Measurements from ENCODE around the gene MINDY4B. TPM values are rescaled to one million over a fixed set of nuclear protein-coding genes. Genes with fewer than 3 reads are reported as not detected.

Gene MINDY4B
- not detected in 2 replicates for total RNA-seq

DNA sequence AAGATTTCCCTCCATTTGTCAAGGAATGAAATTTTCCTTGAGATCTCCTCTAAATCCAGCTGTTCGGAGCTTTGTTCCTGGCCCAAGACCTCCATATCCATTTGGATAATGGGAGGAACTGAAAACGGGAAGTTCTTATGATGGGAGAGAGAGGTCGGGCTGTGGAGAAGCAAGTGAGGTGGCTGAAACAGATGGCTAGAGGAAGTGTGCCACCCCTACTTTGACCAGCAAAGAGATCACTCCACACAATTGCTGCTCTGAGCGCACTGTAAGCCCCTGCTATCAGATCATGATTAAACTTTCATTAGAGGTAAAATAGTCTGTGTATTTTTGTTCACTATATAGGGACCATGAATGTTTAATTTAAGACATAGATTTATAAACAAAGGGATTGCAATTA, at the start of gene MINDY4B:
MINDY4B (minus strand) TSS at position 101 of the 400 bp plus-strand sequence; CDS start at position 101, 0 bp downstream.
- DNase-seq (ENCODE audit: extremely low read depth, low read depth, low spot score), result no peak

GRCh38 chr3:150951923-150952322, 46.7 kb upstream of the MINDY4B start:
- DNase-seq (ENCODE audit: extremely low read depth, low read depth, low spot score), result no peak

DNA sequence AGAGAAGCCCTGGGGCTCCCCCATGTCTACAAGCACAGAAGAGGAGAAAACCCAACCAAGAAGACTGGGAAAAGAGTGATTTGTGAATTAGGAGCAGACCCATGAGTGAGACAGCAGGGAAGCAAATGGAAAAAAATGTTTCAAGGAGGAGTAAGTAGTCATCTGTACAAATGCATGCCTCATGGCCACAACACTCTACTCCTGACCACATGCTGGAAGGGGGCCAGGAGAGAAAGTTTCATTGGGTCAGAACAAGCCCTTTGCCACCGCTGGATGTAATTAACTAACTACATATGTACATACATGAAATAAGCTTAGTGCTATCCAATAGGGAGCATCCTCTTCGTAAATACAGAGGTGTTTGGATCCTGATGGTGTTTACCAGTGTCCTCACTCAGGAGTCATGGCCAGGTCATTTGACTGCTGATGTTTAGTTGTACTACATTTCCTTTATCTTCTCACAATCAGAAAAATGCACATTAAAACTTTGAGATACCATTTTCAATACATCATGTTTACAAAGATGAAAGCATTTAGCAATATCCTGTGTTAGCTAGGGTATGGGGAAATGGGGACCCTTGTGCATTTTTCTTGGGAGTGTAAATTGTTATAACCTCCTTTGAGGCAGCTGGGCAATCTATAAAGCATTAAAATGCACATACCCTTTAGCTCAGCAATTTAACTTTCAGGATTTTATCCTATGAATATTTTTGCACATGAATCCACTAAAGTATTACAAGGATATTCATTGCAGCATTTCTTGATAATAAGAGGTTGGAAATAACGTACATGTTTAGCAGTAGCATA, 40.2 kb upstream of the MINDY4B start:
- DNase-seq (ENCODE audit: extremely low read depth, low read depth, low spot score), result no peak

DNA sequence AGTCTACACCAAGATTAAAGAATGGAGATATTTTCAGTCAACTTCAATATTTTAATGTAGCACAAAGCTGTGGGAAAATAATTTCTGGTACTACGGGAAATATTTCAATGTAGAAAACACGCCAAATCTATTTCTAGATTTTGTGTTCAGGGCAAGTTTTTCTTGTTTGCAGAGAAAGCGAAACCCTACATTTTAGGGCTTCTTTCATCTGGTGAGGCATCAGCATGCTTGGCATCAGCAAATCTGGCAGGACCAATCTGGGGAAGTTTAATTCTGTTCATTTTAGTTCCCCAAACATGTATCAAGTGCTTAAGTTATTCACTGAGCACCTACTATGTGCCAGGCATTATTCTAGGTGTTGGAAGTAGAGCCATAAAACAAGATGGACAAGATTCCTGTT, 37.0 kb upstream of the MINDY4B start:
- DNase-seq (ENCODE audit: extremely low read depth, low read depth, low spot score), result no peak

DNA sequence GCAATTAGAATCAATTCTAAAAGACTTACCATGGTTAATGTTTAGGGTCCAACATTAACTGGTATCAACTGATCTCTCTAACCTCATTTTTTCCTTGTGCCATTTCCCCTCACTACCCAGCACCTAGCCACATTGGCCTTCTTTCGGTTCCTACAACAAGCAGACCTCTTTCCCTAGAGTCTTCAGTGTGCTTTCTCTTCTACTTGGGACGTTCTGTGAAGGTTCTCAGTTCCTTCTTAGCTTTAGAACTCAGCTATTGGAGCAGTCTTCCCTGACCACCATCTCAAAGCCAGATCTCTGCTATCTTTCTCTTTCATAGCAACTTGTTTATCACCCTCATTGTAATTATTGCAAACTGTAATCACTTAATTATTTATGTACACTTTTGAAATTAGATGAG, 31.5 kb upstream of the MINDY4B start:
- DNase-seq (ENCODE audit: extremely low read depth, low read depth, low spot score), result no peak

DNA sequence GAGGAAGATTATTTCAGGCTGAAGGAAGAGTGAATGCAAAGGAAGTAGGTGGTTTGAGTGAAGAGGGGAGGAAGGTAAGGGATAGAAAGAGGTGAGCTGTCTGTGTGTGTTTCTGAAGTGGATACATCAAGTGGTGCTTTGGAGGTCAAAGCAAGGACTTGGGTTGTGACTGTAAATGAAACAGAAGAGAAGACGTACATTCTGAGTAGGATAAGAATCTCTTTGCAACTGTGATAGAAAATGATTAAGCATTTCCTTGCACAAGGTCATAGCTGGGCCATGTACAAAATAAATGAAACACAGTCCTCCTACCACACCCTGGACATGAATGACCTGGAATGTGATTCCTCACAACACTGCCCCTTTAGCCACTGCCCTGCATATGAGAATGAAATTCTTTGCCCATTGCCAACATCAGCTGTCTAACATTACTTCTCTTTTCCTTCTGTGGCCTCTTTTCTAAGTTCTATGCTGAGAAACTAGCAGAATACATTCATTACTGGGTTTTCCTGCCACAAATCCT, 28.3 kb upstream of the MINDY4B start:
- no peak for DNase-seq (ENCODE audit: extremely low read depth, low read depth, low spot score)

- no peak for DNase-seq (ENCODE audit: extremely low read depth, low read depth, low spot score)
Measured at GRCh38 chr3:150931745-150932144, 26.5 kb upstream of the MINDY4B start.

DNA sequence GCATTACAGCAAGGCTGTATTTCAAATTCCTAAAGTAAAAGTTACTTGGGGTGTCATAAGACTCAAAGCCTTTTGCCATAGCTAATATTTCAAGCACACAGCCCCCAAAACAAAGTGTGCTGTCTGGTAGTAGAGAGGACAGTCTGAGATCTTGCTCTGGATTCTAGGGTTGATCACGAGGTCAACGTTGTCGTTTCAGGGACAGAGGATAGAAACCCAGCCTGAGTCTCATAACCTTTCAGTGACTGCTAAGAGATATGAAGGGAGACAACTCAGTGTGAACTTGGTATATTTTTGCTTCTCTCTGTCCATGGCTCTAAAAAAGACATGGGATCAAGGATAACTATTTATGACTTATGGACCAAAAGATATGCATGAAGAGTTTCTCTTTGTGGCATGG, 25.6 kb upstream of the MINDY4B start:
- no peak for DNase-seq (ENCODE audit: extremely low read depth, low read depth, low spot score)

DNA sequence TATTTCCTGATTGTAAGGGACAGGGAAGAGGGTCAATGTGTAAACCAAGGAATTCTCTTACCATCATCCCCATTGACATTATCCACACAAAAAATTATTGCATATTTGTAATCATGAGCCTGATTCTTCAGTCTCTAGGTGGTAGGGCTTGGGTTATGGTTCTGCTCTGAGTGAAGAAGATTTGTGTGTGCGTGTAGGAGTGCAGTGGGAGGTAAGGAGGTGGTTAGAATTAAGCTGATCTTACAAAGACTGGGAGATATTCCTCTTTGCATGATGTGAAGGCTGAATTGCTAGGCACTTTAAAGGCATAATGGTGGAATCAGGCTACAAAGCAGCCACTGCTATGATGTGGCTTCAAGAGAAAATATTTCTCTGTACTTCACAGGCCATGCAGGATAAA, 23.0 kb upstream of the MINDY4B start:
- DNase-seq (ENCODE audit: extremely low read depth, low read depth, low spot score), result no peak

- no peak for DNase-seq (ENCODE audit: extremely low read depth, low read depth, low spot score)
Measured at GRCh38 chr3:150926328-150926727, 21.1 kb upstream of the MINDY4B start.

GRCh38 chr3:150925751-150926201, 20.5 kb upstream of the MINDY4B start:
- DNase-seq (ENCODE audit: extremely low read depth, low read depth, low spot score), result no peak

DNA sequence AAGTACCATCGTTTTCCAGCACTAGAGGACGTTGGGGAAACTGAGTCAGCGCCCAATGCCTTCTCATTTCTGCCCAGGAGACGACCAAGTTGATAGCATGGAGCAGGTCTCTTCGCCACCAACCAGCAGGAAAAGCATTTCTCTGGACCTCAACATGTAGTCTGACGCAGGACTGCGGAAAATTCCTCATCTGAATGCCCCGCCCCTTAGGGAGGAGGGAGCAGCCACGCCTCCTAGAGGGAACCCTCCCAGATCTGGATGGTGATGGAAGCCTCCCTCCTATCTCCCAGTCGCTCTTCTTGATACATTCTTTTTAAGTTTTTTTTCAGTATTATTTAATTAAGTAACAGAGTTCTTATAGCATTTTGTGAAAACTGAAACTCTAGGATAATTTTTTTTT, 17.4 kb upstream of the MINDY4B start:
- no peak for DNase-seq (ENCODE audit: extremely low read depth, low read depth, low spot score)

GRCh38 chr3:150921209-150921608, 16.0 kb upstream of the MINDY4B start:
- DNase-seq (ENCODE audit: extremely low read depth, low read depth, low spot score), result no peak

GRCh38 chr3:150920236-150920635, 15.0 kb upstream of the MINDY4B start:
- DNase-seq (ENCODE audit: extremely low read depth, low read depth, low spot score), result no peak

- no peak for DNase-seq (ENCODE audit: extremely low read depth, low read depth, low spot score)
Measured at GRCh38 chr3:150917951-150918350, 12.7 kb upstream of the MINDY4B start.

GRCh38 chr3:150913133-150913922, 8.1 kb upstream of the MINDY4B start:
- no peak for DNase-seq (ENCODE audit: extremely low read depth, low read depth, low spot score)

DNA sequence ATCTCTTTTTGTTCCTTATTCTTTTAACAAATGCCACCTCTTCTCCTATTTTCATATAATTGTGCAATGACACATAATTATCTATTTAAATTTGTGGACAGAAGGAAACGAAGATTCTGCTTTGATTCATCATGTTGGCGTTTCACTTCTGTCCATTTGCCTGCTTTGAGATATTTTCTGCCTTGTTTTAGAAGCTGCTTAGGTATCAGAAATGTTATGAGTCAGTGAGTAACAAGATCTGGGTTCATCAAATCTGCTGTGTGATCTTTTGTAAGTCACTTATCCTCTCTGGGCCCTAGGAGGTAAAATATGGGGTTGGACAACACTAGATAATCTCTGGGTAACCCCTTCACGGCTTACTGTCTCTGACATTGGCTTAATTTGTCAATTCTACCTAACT, 7.3 kb upstream of the MINDY4B start:
- no peak for DNase-seq (ENCODE audit: extremely low read depth, low read depth, low spot score)

DNA sequence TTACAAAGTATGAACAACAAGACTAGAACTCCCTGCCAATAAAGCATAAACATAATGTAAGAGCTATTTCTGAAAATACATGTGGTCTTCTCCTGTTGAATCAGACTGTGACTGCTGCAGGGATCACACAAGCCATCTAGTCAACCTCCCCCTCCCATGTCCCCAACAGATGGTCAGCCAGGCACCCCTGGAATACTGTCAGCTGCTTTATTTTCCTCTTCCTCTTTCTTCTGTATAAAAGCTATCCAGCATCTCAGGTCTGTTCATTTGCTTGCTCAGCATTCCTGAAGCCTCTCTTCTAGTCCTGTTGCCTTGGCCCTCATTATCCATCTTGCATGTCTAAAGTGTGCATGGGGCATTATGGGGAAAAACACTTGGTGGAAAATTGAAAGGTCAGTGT, 6.5 kb upstream of the MINDY4B start:
- no peak for DNase-seq (ENCODE audit: extremely low read depth, low read depth, low spot score)

DNA sequence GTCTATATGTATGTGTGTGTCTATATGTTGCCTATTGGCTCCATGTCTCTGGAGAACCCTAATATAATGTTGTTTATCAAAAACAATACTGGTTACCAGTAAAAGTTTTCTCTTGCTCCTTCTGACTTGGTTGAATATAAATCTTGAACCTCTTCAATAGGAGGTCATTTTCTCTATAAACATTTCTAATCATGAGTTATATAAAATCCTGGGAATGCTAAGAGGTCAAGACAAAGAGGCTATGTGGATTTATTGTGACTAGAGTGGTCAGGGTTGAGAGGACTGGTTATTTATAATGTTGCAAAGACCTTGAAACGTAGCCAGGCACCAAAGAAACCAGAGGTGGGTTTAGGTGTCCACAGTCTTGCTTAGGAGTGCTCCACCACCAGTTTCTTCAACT, 1.2 kb upstream of the MINDY4B start:
- no peak for DNase-seq (ENCODE audit: extremely low read depth, low read depth, low spot score)

- no peak for DNase-seq (ENCODE audit: extremely low read depth, low read depth, low spot score)
Measured at GRCh38 chr3:150905746-150906145, 507 bp upstream of the MINDY4B start.

DNA sequence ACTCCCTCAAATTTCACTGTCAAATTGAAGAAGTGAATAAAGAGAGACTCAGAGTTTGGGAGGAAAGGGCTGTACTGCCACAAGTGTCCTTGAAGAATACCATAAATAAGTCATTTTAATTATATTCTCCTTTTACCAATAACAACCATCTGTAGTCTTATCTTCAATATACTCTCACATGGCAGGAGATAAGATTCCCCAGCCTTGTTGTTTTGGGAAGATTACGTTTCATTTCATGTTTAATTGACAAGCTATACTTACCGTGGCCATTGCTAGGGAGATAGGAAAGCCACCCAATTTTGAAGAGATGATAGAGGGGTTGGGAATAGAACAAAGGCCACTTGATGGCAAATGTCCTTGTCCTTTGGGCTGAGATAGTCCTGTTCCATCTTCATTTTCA, 2.3 kb downstream of the MINDY4B start:
- DNase-seq (ENCODE audit: extremely low read depth, low read depth, low spot score), result no peak

DNA sequence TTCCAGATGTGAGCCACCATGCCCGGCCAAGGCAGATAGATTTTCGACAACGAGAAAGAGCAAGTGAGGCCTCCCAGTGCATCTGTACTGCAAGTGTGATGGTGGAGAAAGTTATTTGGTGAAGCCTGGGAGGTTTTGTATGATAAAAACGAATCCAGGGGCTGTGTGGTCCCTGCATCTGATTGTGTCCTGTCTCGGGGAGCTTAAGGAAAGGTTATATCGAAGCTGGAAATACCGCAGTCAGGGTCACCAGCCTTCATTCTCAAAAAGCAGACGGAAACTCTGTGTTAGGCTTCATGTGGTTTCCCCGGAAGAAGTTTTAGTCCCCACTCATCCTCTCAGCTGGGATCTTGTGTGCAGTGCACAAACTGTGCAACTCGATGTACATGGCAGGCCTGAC, 3.4 kb downstream of the MINDY4B start:
- DNase-seq (ENCODE audit: extremely low read depth, low read depth, low spot score), result no peak

Measured in glomerular endothelial cell (primary cell).